ENCODE data around the gene SBF1. TPM values are rescaled to one million over a fixed set of nuclear protein-coding genes. Genes with fewer than 3 reads are reported as not detected.
"Not testable (repeated sequence)": the region's sequence is repeated elsewhere in the genome, so short reads cannot be mapped to it uniquely, and the experiment has no call there.

SBF1 gene
- polyA plus RNA-seq, 1 donor from 2014 or later: 58.9 TPM

GRCh38 chr22:50415426-50415825 lies 59.4 kb downstream of the SBF1 start:
- Histone ChIP-seq H3K9me2 (ENCODE audit: insufficient read depth, low read length) (no peaks in the 10 kb centered on the region), H3K79me2 (replicated peaks; ENCODE audit: insufficient read depth, low read length) (no peaks in the 10 kb centered on the region), H3K9me3 (ENCODE audit: low read length) (no peaks in the 10 kb centered on the region), H3K9ac (ENCODE audit: low read length) (no peak overlapping the region), H3K4me2 (ENCODE audit: low read length) (no peak overlapping the region), H3K36me3 (ENCODE audit: insufficient read depth, low read length) (peaks cover 3% of the 10 kb centered on the region), H3K27me3 (ENCODE audit: insufficient read depth, low read depth, low read length) (no peaks in the 10 kb centered on the region), H3F3A (ENCODE audit: insufficient read depth, low read length, poor library complexity, severe bottlenecking) (no peaks in the 10 kb centered on the region), H3K4me3 (ENCODE audit: low read length) (no peak overlapping the region), H2AFZ (ENCODE audit: low read depth, low read length) (no peak overlapping the region), H3K27ac (ENCODE audit: low read length) (no peak overlapping the region), H4K20me1 (ENCODE audit: insufficient read depth) (no peaks in the 10 kb centered on the region)
- TF ChIP-seq SMC3 (conservative IDR thresholded peaks at IDR 0.05; ENCODE audit: poor library complexity): no peak
- TF ChIP-seq MXI1 (conservative IDR thresholded peaks at IDR 0.05; ENCODE audit: poor library complexity, severe bottlenecking): no peak
- TF ChIP-seq POLR2AphosphoS5 (IDR thresholded peaks at IDR 0.05): no peak
- no peak for TF ChIP-seq TAF1 (IDR thresholded peaks at IDR 0.05; ENCODE audit: low read depth)
- TF ChIP-seq RAD21 (conservative IDR thresholded peaks at IDR 0.05): no peak
- no peak for TF ChIP-seq CTCF (IDR thresholded peaks at IDR 0.05; ENCODE audit: poor library complexity, severe bottlenecking)
- TF ChIP-seq REST (IDR thresholded peaks at IDR 0.05; ENCODE audit: borderline replicate concordance): no peak
- no peak for TF ChIP-seq EP300 (conservative IDR thresholded peaks at IDR 0.05; ENCODE audit: poor library complexity, severe bottlenecking)
- no peak for TF ChIP-seq EZH2 (IDR thresholded peaks at IDR 0.05; ENCODE audit: borderline replicate concordance, insufficient read depth, low read length, poor library complexity, severe bottlenecking)

- TF ChIP-seq RAD21 (conservative IDR thresholded peaks at IDR 0.05): no peak
- TF ChIP-seq SMC3 (conservative IDR thresholded peaks at IDR 0.05; ENCODE audit: poor library complexity): no peak
- TF ChIP-seq POLR2AphosphoS5 (IDR thresholded peaks at IDR 0.05): no peak
- no peak for TF ChIP-seq TAF1 (IDR thresholded peaks at IDR 0.05; ENCODE audit: low read depth)
- no peak for TF ChIP-seq CTCF (IDR thresholded peaks at IDR 0.05; ENCODE audit: poor library complexity, severe bottlenecking)
- TF ChIP-seq MXI1 (conservative IDR thresholded peaks at IDR 0.05; ENCODE audit: poor library complexity, severe bottlenecking): no peak
- TF ChIP-seq EP300 (conservative IDR thresholded peaks at IDR 0.05; ENCODE audit: poor library complexity, severe bottlenecking): no peak
- no peak for TF ChIP-seq REST (IDR thresholded peaks at IDR 0.05; ENCODE audit: borderline replicate concordance)
- TF ChIP-seq EZH2 (IDR thresholded peaks at IDR 0.05; ENCODE audit: borderline replicate concordance, insufficient read depth, low read length, poor library complexity, severe bottlenecking): no peak
- no peak overlapping the region for H3K4me3 ChIP-seq (ENCODE audit: low read length)
- H2AFZ ChIP-seq (ENCODE audit: low read depth, low read length): no peak overlapping the region
- no peaks in the 10 kb centered on the region for H3K27me3 ChIP-seq (ENCODE audit: insufficient read depth, low read depth, low read length)
- H3K9me3 ChIP-seq (ENCODE audit: low read length): no peaks in the 10 kb centered on the region
- no peaks in the 10 kb centered on the region for H3F3A ChIP-seq (ENCODE audit: insufficient read depth, low read length, poor library complexity, severe bottlenecking)
- no peaks in the 10 kb centered on the region for H3K36me3 ChIP-seq (ENCODE audit: insufficient read depth, low read length)
- H3K4me2 ChIP-seq (ENCODE audit: low read length): no peak overlapping the region
- H4K20me1 ChIP-seq (ENCODE audit: insufficient read depth): no peaks in the 10 kb centered on the region
- no peak overlapping the region for H3K27ac ChIP-seq (ENCODE audit: low read length)
- H3K9ac ChIP-seq (ENCODE audit: low read length): no peak overlapping the region
- H3K79me2 ChIP-seq (replicated peaks; ENCODE audit: insufficient read depth, low read length): no peaks in the 10 kb centered on the region
- H3K9me2 ChIP-seq (ENCODE audit: insufficient read depth, low read length): no peaks in the 10 kb centered on the region
These were observed 60.2 kb downstream of the SBF1 start for GRCh38 chr22:50414476-50415248.

GRCh38 chr22:50408954-50409353 lies 65.9 kb downstream of the SBF1 start:
- not testable (repeated sequence) for H3K36me3 ChIP-seq (ENCODE audit: insufficient read depth, low read length); H3F3A ChIP-seq (ENCODE audit: insufficient read depth, low read length, poor library complexity, severe bottlenecking); H3K27ac ChIP-seq (ENCODE audit: low read length); H2AFZ ChIP-seq (ENCODE audit: low read depth, low read length); H3K4me2 ChIP-seq (ENCODE audit: low read length); H3K79me2 ChIP-seq (replicated peaks; ENCODE audit: insufficient read depth, low read length); H3K9ac ChIP-seq (ENCODE audit: low read length); H3K9me3 ChIP-seq (ENCODE audit: low read length); H3K27me3 ChIP-seq (ENCODE audit: insufficient read depth, low read depth, low read length); H3K4me3 ChIP-seq (ENCODE audit: low read length); H3K9me2 ChIP-seq (ENCODE audit: insufficient read depth, low read length); H4K20me1 ChIP-seq (ENCODE audit: insufficient read depth)
